ENCODE results near the gene PITX2.

Gene PITX2

GRCh38 chr4:110623718-110624397 is 981 bp upstream of the PITX2 start:
- DNase-seq, result no peak

GRCh38 chr4:110621839-110622751 is 782 bp downstream of the PITX2 start:
- no peak for DNase-seq

- no peak for DNase-seq
Measured at GRCh38 chr4:110621328-110621812, 1.5 kb downstream of the PITX2 start.

- no peak for DNase-seq
Measured at GRCh38 chr4:110620691-110621327, 2.1 kb downstream of the PITX2 start.

- DNase-seq, result no peak
Measured at GRCh38 chr4:110620322-110620690, 2.6 kb downstream of the PITX2 start.

GRCh38 chr4:110619463-110620247 is 3.2 kb downstream of the PITX2 start:
- DNase-seq, result no peak

- no peak for DNase-seq
Measured at GRCh38 chr4:110618581-110619462, 4.1 kb downstream of the PITX2 start.

GRCh38 chr4:110617646-110618580 is 5.0 kb downstream of the PITX2 start:
- no peak for DNase-seq

- DNase-seq, result no peak
Measured at GRCh38 chr4:110617075-110617640, 5.7 kb downstream of the PITX2 start.

GRCh38 chr4:110616238-110617074 is 6.4 kb downstream of the PITX2 start:
- no peak for DNase-seq

- no peak for DNase-seq
Measured at GRCh38 chr4:110615353-110616237, 7.3 kb downstream of the PITX2 start.

- DNase-seq, result no peak
Measured at GRCh38 chr4:110614976-110615352, 7.9 kb downstream of the PITX2 start.

GRCh38 chr4:110614173-110614963 is 8.5 kb downstream of the PITX2 start:
- DNase-seq, result no peak

GRCh38 chr4:110613745-110614144 is 9.1 kb downstream of the PITX2 start:
- DNase-seq, result no peak

GRCh38 chr4:110612631-110613269 is 10.1 kb downstream of the PITX2 start:
- no peak for DNase-seq

- no peak for DNase-seq
Measured at GRCh38 chr4:110611968-110612447, 10.9 kb downstream of the PITX2 start.
